Tibial nerve (tissue), 3 donors: ENCODE measurements around the gene PIK3R1.

ENCODE experiments used
- POLR2A ChIP-seq, 2 donors: fragments of 450-650 bp; IDR thresholded peaks; one replicate each; pipeline ENCODE4 v1.6.1; 2017; ENCODE audit warnings: antibody characterized with exemption in 2 of 2, mild to moderate bottlenecking in 2 of 2, moderate library complexity in 2 of 2
- TF ChIP-seq, protein P1 (sequence below), 5 experiments: fragments of 200-600 bp in 3 of 5; fragments of 450-650 bp in 2 of 5; sonication (generic) in 3 of 5; IDR thresholded peaks; one replicate each; pipeline ENCODE4 v1.5.1; 2016 to 2019; ENCODE audit warnings: antibody characterized with exemption in 5 of 5, mild to moderate bottlenecking in 3 of 5, moderate library complexity in 2 of 5

DNA sequence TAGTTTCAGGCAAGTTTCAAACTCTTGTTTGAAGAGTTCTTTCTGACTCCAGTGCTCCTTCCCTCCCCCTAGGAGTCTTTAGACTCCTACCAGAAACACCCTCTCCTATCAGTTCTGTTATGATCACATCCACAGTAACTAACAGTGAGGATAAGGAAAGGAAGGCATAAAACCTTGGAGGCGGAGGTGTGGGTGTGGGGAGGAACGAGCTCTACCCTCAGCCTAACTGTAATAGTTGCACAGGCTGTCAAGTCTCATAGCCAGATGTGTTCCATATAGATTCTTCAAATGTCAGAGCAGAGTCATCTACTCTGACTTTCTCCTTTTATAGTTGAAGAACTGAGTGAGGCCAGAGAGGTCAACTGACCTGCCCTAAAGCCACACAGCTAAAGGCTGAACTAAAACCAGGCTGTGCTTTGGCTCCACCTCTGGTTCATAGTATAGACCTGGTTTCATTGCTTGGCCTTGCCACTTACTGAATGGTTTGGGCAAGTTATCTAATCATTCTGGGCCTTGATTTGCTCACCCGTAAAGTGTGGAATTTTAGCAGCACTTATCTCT, 34.4 kb upstream of the PIK3R1 start:
- TF ChIP-seq, protein P1, sequence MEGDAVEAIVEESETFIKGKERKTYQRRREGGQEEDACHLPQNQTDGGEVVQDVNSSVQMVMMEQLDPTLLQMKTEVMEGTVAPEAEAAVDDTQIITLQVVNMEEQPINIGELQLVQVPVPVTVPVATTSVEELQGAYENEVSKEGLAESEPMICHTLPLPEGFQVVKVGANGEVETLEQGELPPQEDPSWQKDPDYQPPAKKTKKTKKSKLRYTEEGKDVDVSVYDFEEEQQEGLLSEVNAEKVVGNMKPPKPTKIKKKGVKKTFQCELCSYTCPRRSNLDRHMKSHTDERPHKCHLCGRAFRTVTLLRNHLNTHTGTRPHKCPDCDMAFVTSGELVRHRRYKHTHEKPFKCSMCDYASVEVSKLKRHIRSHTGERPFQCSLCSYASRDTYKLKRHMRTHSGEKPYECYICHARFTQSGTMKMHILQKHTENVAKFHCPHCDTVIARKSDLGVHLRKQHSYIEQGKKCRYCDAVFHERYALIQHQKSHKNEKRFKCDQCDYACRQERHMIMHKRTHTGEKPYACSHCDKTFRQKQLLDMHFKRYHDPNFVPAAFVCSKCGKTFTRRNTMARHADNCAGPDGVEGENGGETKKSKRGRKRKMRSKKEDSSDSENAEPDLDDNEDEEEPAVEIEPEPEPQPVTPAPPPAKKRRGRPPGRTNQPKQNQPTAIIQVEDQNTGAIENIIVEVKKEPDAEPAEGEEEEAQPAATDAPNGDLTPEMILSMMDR (IDR thresholded peaks at IDR 0.05) = no peak
- no peak for TF ChIP-seq POLR2A (IDR thresholded peaks at IDR 0.05)
